ENCODE data around the gene ARHGAP12.

- TF ChIP-seq CTCF (IDR thresholded peaks at IDR 0.05; ENCODE audit: low read depth, low read length, poor library complexity, severe bottlenecking) (no peak), EZH2phosphoT487 (IDR thresholded peaks at IDR 0.05; ENCODE audit: borderline replicate concordance, low read length) (no peak)
Observed at GRCh38 chr10:31942435-31942834, 13.8 kb upstream of the ARHGAP12 start.
